ENCODE results near the gene EDEM2. TPM values are rescaled to one million over a fixed set of nuclear protein-coding genes. Genes with fewer than 3 reads are reported as not detected.

EDEM2 gene
- polyA plus RNA-seq, 1 donor (not counting 4 experiments of a cell fraction or from before 2014, with no cell fraction given): 15.4 TPM

Small RNA genes within 50 kb of the gene (small RNA-seq; reads per million reads assigned to genes)
- gene RF00275 (ENCODE audit: insufficient read length in 3 of 3, low read depth in 3 of 3, low replicate concordance in 1 of 3): 0 reads per million in 3 experiments
- gene RNA5SP483 (ENCODE audit: insufficient read length in 3 of 3, low read depth in 3 of 3, low replicate concordance in 1 of 3): 0 reads per million in 3 experiments

Other genes starting within 250 kb of the EDEM2 start
- 101 to 112 TPM (median 101 TPM) in 3 replicates for gene GSS, start 191.5 kb downstream of the EDEM2 start, polyA plus RNA-seq
- 0.01 TPM in 2 of 3 replicates, not detected in the other for gene MYH7B, start 191.5 kb downstream of the EDEM2 start, polyA plus RNA-seq
- gene TRPC4AP, start 54.5 kb downstream of the EDEM2 start, polyA plus RNA-seq: 53.9 to 69.1 TPM (median 64.8 TPM) in 3 replicates
- gene PROCR, start 24.7 kb upstream of the EDEM2 start, polyA plus RNA-seq: 61.6 to 92.4 TPM (median 74.1 TPM) in 3 replicates
- gene MMP24, start 79.4 kb upstream of the EDEM2 start, polyA plus RNA-seq: 0.01 TPM in 2 of 3 replicates, not detected in the other
- gene MMP24OS, start 130.8 kb upstream of the EDEM2 start, polyA plus RNA-seq: 19.5 to 31.9 TPM (median 24.7 TPM) in 3 replicates
- gene EIF6, start 137.4 kb upstream of the EDEM2 start, polyA plus RNA-seq: 206 to 285 TPM (median 283 TPM) in 3 replicates
- gene FAM83C, start 145.1 kb upstream of the EDEM2 start, polyA plus RNA-seq: 12.4 to 23.0 TPM (median 12.6 TPM) in 3 replicates

Measured in keratinocyte (primary cell).